ENCODE results near the gene KIF5B.
"Not testable (repeated sequence)": the region's sequence is repeated elsewhere in the genome, so short reads cannot be mapped to it uniquely, and the experiment has no call there.

GRCh38 chr10:31969847-31970246 is 86.4 kb downstream of the KIF5B start:
- not testable (repeated sequence) for TF ChIP-seq CTCF (IDR thresholded peaks at IDR 0.05); EZH2 (IDR thresholded peaks at IDR 0.05; ENCODE audit: borderline replicate concordance, insufficient read depth, low read depth, low read length, poor library complexity, severe bottlenecking)
